Ovary (tissue), 9 donors: Measurements from ENCODE around the gene ACSM5. TPM values are rescaled to one million over a fixed set of nuclear protein-coding genes. Genes with fewer than 3 reads are reported as not detected.

ENCODE experiments used
- DNase-seq, 5 donors: peaks; one replicate each; pipeline ENCODE4 v3.0.0-alpha.2; 2019 to 2020
- H3K27ac ChIP-seq, 2 donors: fragments of 200-600 bp; one replicate each; pipeline versions ENCODE4 v1.5.1 to v1.8.0; 2019 to 2022
- H3K27me3 ChIP-seq: fragments of 200-600 bp; one replicate; pipeline ENCODE4 v1.8.0; 2022
- H3K36me3 ChIP-seq: fragments of 200-600 bp; sonication (generic); one replicate; pipeline ENCODE4 v1.5.1; 2019
- H3K4me1 ChIP-seq: one replicate; pipeline ENCODE4 v1.8.1; 2013; ENCODE audit warnings: mild to moderate bottlenecking, moderate library complexity; ENCODE audit not compliant: insufficient read depth
- H3K4me3 ChIP-seq: fragments of 200-600 bp; sonication (generic); one replicate; pipeline ENCODE4 v1.5.1; 2017
- H3K9me3 ChIP-seq, 2 donors: fragments of 200-600 bp in 1 of 2; sonication (generic) in 1 of 2; one replicate each; pipeline versions ENCODE4 v1.5.1 to v1.8.1; 2013 to 2019; ENCODE audit warnings: mild to moderate bottlenecking in 1 of 2, moderate library complexity in 1 of 2
- CTCF ChIP-seq, 3 donors: fragments of 450-650 bp in 2 of 3; fragments of 200-600 bp in 1 of 3; IDR thresholded peaks; one replicate each; pipeline versions ENCODE4 v1.5.1 to v1.8.0; 2016 to 2022; ENCODE audit warnings: antibody characterized with exemption in 3 of 3, mild to moderate bottlenecking in 1 of 3
- EP300 ChIP-seq: sonication (generic); formaldehyde crosslinking; IDR thresholded peaks from one replicate; pipeline ENCODE4 v1.6.1; 2017; ENCODE audit warnings: antibody characterized with exemption
- POLR2A ChIP-seq: fragments of 450-650 bp; IDR thresholded peaks from one replicate; pipeline ENCODE4 v1.6.1; 2017; ENCODE audit warnings: antibody characterized with exemption, mild to moderate bottlenecking, moderate library complexity
- WGBS, 3 donors: extraction: QIAGEN DNeasy Blood & Tissue Kit in 1 of 3; methylation state at CpG; one replicate each; pipeline versions ENCODE4 v1.1.5 to v1.1.7; 2013 to 2017; 5-methylcytosine and 5-hydroxymethylcytosine counted together
- intact Hi-C, 4 donors: fragments of 100-400 bp; cut with DNase I; formaldehyde crosslinking; loops; one replicate each; pipeline versions ENCODE4 v1.11.0 to v1.15.1; 2022 to 2023
- polyA plus RNA-seq, 2 donors: library from polyadenylated mRNA; stranded (reverse); fragments of 200-250 nt in 1 of 2; fragments of 350-450 nt in 1 of 2; fragmentation: Illumina TruSeq in 1 of 2; extraction: RNeasy Lipid Tissue Mini Kit (QIAGEN cat#74804) in 1 of 2; gene quantifications; one replicate each; pipeline ENCODE4 v1.2.3, GENCODE V29; 2013 to 2014
- total RNA-seq, 7 donors: library from RNA; depleted of rRNA in 2 of 7; stranded (reverse); fragments of >200 nt in 2 of 7; fragmentation: NEBNext Ultra II Directional in 3 of 7; extraction: Animal tissue kit (Norgen Biotek cat#: 25700) in 3 of 7; gene quantifications; one replicate each; pipeline versions ENCODE4 v1.1.0 to v1.2.4, GENCODE V29; 2016 to 2023
- donor health status: DM: no; HTN: no; CAD: no; lungs with moderate emphysema.
- donor health status: DM: no; HTN: no; CAD: no.
- donor health status: Bipolar disorder and iron deficiency.
- donor health status: DM: yes; HTN: yes; CAD: no.
- donor health status: DM: no; HTN: no; CAD: no.
- donor health status: DM: yes; HTN: yes; CAD: no.

ACSM5 gene
- total and polyA plus RNA-seq, 9 donors = 0.24 to 2.2 (median 1.2) TPM

GRCh38 chr16:20369452-20370054 is 39.8 kb upstream of the ACSM5 start:
- 58 to 64% (median 59%) methylated on average over 9 of the region's 9 CpGs for whole genome bisulfite sequencing, 3 donors
- intact Hi-C loops = loop anchor here in 1 of 4 donors (10.0 kb wide), 1 partner anchor 455 kb away; no protein-coding TSS in a partner anchor

GRCh38 chr16:20372701-20373100 is 36.6 kb upstream of the ACSM5 start:
- no peak for DNase-seq
- intact Hi-C loops = no loop called here
- Histone ChIP-seq H3K27me3 (no peaks in the 10 kb centered on the region), H3K36me3 (no peaks in the 10 kb centered on the region), H3K4me1 (no peaks in the 10 kb centered on the region), H3K27ac (no peak overlapping the region), H3K9me3 (no peaks in the 10 kb centered on the region), H3K4me3 (no peak overlapping the region)
- TF ChIP-seq CTCF (IDR thresholded peaks at IDR 0.05) = no peak
- TF ChIP-seq EP300 = no peak
- no peak for TF ChIP-seq POLR2A
- 78 to 85% (median 83%) methylated on average over 5 of the region's 5 CpGs for WGBS, 3 donors

More at GRCh38 chr16:20369452-20370054, 39.8 kb upstream of the ACSM5 start:
- TF ChIP-seq POLR2A (no peak), CTCF (IDR thresholded peaks at IDR 0.05) (no peak), EP300 (no peak)
- Histone ChIP-seq H3K4me1 (no peaks in the 10 kb centered on the region), H3K4me3 (no peak overlapping the region), H3K27ac (no peak overlapping the region), H3K36me3 (no peaks in the 10 kb centered on the region), H3K9me3 (no peaks in the 10 kb centered on the region), H3K27me3 (no peaks in the 10 kb centered on the region)
- no peak for DNase-seq

- H3K36me3 ChIP-seq = no peaks in the 10 kb centered on the region
- no peak overlapping the region for H3K27ac ChIP-seq
- intact Hi-C loops = no loop called here
- TF ChIP-seq EP300 (no peak), CTCF (IDR thresholded peaks at IDR 0.05) (no peak), POLR2A (no peak)
- H3K27me3 ChIP-seq = no peaks in the 10 kb centered on the region
- WGBS, 3 donors = 46 to 55% (median 50%) methylated on average over 5 of the region's 5 CpGs
- no peaks in the 10 kb centered on the region for H3K4me1 ChIP-seq
- DNase-seq = no peak
- H3K4me3 ChIP-seq = no peak overlapping the region
- no peaks in the 10 kb centered on the region for H3K9me3 ChIP-seq
Observed at GRCh38 chr16:20377181-20377580, 32.2 kb upstream of the ACSM5 start.

GRCh38 chr16:20380782-20381181 is 28.6 kb upstream of the ACSM5 start:
- no peak overlapping the region for H3K4me3 ChIP-seq
- DNase-seq = no peak
- no peaks in the 10 kb centered on the region for H3K27me3 ChIP-seq
- 59 to 72% (median 70%) methylated on average over 3 of the region's 3 CpGs for WGBS, 3 donors
- H3K4me1 ChIP-seq = no peaks in the 10 kb centered on the region
- no peaks in the 10 kb centered on the region for H3K36me3 ChIP-seq
- H3K9me3 ChIP-seq = no peaks in the 10 kb centered on the region
- no peak overlapping the region for H3K27ac ChIP-seq
- intact Hi-C loops = loop anchor here in 2 of 4 donors (5.0 to 10.0 kb wide), 2 partner anchors 473 to 476 kb away; no protein-coding TSS in a partner anchor
- TF ChIP-seq EP300 (no peak), POLR2A (no peak), CTCF (IDR thresholded peaks at IDR 0.05) (no peak)
